Panc1 (cell line): Measurements from ENCODE around the gene ABCB1.

Experiments used
- POLR2AphosphoS5 ChIP-seq: IDR thresholded peaks from 2 replicates; pipeline ENCODE4 v1.6.1; 2012; ENCODE audit warnings: mild to moderate bottlenecking, low read depth, low read length, moderate library complexity
- TF ChIP-seq, protein P1 (sequence below): fragments of 450-650 bp; IDR thresholded peaks from 2 replicates; pipeline ENCODE4 v1.5.1; 2017; ENCODE audit warnings: mild to moderate bottlenecking

- TF ChIP-seq, protein P1, sequence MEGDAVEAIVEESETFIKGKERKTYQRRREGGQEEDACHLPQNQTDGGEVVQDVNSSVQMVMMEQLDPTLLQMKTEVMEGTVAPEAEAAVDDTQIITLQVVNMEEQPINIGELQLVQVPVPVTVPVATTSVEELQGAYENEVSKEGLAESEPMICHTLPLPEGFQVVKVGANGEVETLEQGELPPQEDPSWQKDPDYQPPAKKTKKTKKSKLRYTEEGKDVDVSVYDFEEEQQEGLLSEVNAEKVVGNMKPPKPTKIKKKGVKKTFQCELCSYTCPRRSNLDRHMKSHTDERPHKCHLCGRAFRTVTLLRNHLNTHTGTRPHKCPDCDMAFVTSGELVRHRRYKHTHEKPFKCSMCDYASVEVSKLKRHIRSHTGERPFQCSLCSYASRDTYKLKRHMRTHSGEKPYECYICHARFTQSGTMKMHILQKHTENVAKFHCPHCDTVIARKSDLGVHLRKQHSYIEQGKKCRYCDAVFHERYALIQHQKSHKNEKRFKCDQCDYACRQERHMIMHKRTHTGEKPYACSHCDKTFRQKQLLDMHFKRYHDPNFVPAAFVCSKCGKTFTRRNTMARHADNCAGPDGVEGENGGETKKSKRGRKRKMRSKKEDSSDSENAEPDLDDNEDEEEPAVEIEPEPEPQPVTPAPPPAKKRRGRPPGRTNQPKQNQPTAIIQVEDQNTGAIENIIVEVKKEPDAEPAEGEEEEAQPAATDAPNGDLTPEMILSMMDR, result no peak
- no peak for TF ChIP-seq POLR2AphosphoS5
These were observed 57.1 kb downstream of the ABCB1 start for GRCh38 chr7:87543623-87544022.
